GM10847 (cell line): Measurements from ENCODE around the gene ERH.

Source experiments
- POLR2A ChIP-seq: IDR thresholded peaks from 2 replicates; pipeline ENCODE4 v1.6.1; 2011; ENCODE audit not compliant: insufficient read length; ENCODE audit errors: extremely low read depth

ERH gene

DNA sequence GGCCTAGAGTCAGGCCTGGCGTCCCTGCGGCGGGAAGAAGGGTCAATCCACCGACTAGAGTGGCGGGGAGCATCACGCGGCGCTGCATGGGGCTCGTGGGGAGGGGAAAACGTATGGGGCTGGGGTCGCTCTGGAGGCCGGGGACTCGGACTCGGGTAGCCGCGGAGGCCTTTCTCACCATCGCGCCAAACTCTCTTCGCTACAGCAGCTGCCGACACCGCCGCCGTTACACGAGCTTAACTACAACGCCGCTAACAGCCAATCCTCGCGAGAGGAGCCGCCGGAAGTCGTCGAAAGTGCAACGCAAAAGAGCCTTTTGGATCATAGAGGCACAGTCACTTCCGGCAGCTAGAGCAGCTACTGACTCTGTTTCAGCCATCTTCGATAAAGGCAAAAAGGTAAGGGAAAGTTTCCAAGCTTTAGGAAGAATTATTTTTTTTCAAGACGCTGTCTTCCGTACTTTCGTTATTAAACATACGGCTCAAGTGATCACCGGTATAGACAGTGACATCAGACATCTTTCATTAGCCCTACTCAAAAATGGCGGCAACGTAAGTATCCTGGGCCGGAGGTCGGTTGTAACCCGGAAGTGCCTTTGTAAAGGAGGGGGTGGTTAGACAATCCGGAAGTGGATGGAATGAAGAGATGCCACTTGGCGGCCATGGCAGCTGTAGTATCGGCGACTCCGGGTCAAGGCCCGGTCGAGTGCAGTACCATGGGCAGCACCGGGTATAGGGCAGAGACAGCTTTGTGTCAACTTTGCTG, at the start of gene ERH, which contains the start of gene SLC39A9:
ERH (minus strand) TSS at position 247 of the 765 bp plus-strand sequence; CDS start at position 181, 66 bp downstream.
SLC39A9 (plus strand) TSS at position 640 of the 765 bp plus-strand sequence. CDS start 678 bp downstream, outside the sequence.
- TF ChIP-seq POLR2A = peak; percentile 81

- TF ChIP-seq POLR2A = no peak
Observed at GRCh38 chr14:69443296-69443805, 45.3 kb upstream of the ERH start.

DNA sequence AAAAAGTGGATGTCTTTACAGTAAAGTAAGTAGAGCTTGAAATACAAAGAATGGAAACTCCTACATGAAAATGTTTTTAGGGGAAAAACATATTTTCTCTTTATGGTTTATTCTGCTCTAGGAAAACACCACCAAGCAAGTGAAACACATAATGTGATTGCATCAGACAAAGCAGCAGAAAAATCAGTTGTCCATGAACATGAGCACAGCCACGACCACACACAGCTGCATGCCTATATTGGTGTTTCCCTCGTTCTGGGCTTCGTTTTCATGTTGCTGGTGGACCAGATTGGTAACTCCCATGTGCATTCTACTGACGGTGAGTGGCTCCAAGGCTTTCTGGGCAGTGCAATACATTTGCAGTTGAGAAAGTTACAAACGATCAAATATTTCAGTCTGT, 43.8 kb upstream of the ERH start:
- no peak for TF ChIP-seq POLR2A

DNA sequence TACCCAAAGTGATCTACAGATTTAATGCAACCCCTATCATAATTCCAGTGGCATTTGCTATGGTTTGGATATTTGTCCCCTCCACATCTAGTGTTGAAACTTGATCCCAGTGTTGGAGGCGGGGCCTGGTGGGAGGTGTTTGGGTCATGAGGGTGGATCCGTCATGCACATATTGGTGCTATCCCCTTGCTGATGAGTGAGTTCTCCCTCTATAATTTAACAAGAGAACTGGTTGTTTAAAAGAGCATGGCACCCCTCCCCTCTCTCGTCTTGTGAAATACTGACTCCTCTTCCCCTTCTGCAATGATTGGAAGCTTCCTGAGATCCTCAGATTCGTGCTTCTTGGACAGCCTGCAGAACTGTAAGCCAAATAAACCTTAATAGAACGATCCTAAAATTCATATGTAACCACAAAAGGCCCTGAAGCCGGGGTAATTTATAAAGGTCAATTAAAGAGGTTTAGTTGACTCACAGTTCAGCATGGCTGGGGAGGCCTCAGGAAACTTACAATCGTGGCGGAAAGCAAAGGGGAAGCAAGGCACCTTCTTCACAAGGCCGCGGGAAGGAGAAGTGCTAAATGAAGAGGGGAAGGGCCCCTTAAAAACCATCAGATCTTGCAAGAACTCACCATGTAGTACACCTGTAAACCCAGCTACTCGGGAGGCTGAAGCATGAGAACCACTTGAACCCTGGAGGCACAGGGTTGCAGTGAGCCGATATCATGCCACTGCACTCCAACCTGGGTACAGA, 41.6 kb upstream of the ERH start:
- no peak for TF ChIP-seq POLR2A

DNA sequence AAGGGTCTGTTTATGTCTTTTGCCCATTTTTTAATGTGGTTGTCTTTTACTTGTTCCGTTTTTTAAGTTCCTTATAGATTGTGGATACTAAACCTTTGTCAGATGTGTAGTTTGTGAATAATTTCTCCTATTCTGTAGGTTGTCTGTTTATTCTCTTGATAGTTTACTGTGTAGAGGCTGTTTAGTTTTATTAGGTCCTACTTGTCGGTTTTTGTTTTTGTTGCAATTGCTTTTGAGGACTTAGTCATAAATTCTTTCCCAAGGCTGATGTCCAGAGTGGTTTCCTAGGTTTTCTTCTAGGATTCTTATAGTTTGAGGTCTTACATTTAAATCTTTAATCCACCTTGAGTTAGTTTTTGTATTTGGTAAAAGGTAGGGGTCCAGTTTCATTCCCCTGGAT, 34.3 kb upstream of the ERH start:
- no peak for TF ChIP-seq POLR2A

GRCh38 chr14:69430306-69430939, 32.3 kb upstream of the ERH start:
- TF ChIP-seq POLR2A = no peak

- TF ChIP-seq POLR2A = no peak
Observed at GRCh38 chr14:69429643-69430042, 31.5 kb upstream of the ERH start.

DNA sequence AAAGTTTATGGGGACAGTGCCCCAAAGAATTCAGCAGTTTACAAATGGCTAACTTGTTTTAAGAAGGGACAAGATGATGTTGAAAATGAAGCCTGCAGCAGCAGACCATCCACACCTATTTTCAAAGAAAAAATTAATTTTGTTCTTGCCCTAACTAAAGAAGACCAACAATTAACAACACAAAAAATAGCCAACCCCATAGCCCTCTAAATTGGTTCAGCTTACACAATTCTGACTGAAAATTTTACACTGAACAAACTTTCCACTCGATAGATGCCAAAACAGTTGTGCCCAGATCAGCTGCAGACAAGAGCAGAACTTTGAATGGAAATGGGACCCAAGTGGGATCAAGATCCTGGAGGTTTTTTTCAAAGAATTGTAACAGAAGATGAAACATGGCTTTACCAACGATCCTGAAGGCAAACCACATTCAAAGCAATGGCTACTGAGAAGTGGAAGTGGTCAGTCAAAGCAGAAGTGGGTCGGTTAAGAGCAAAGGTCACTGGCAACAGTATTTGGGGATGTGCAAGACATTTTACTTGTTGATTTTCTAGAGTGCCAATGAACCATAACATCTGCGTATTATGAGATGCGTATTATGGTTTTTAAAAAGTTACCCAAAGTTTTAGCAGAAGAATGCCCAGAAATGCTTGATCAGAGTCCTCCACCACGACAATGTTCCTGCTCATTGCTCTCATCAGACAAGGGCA, 30.3 kb upstream of the ERH start:
- TF ChIP-seq POLR2A = no peak

- no peak for TF ChIP-seq POLR2A
Observed at GRCh38 chr14:69427596-69427995, 29.5 kb upstream of the ERH start.

- TF ChIP-seq POLR2A = no peak
Observed at GRCh38 chr14:69424149-69424923, 26.2 kb upstream of the ERH start.

GRCh38 chr14:69423279-69423678, 25.2 kb upstream of the ERH start:
- no peak for TF ChIP-seq POLR2A

- no peak for TF ChIP-seq POLR2A
Observed at GRCh38 chr14:69413483-69413882, 15.4 kb upstream of the ERH start.

DNA sequence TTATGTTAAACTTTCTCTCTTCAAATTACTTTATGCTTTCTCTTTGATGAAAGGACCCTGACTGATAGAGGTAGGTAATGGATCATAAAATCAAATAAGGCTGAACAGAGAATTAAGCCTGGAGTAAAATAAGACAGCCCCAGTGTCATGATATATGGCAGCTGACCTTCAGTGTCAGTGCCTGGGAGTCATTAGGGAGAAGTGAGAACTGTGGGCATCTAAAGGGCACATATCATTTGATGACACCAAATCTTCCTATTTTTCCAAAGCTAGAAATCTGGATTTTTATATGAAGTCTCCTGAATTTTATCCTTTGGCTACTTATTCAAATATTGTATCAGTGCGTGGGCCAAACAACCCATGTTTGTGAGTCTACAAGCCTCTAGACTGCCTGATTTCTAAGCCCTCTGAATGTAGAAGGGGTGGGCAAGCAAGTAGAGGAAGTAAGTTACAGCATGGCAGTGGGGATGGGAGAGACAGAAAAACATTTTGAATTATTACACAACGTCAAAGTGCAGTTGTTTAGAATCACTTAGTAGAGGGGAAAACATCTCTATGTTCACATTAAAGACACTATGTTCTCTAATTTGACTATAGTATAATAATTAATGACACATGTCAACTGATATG, 10.3 kb upstream of the ERH start:
- no peak for TF ChIP-seq POLR2A

DNA sequence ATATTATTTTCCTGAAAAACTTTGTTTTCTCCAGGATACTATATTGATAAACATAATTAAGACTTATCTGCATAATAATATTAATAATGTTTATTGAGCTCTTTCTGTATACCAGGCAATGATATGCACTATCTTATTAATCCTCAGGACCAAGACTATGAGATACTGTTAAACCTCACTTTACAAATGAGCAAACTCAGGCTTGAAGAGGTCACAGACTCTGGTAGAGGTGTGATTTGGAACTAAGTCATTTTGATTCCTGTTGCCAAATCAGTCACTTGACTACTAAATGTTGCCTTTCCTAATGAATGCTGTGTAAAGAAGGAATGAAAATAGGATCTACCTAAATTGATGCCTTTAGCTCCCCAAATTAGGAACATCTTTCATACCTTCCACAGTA, 7.7 kb upstream of the ERH start:
- no peak for TF ChIP-seq POLR2A
